MM.1S (cell line): Measurements from ENCODE around the gene ADGRL3.

ENCODE experiments used
- CTCF ChIP-seq: fragments of 300-600 bp; sonication (generic); IDR thresholded peaks from 2 replicates; pipeline ENCODE4 v1.5.1; 2016; ENCODE audit warnings: antibody characterized with exemption, low read length, mixed read lengths
- EZH2phosphoT487 ChIP-seq: fragments of 300-600 bp; sonication (generic); IDR thresholded peaks from 2 replicates; pipeline ENCODE4 v1.6.1; 2018; ENCODE audit warnings: antibody characterized with exemption, low read length

- no peak for TF ChIP-seq CTCF
- TF ChIP-seq EZH2phosphoT487 = no peak
Observed at GRCh38 chr4:61374447-61374891, 174.3 kb downstream of the ADGRL3 start.
